Naive thymus-derived CD4-positive, alpha-beta T cell (primary cell): Measurements from ENCODE around the gene ARHGAP33. TPM values are rescaled to one million over a fixed set of nuclear protein-coding genes. Genes with fewer than 3 reads are reported as not detected.
A peak's percentile ranks its signal among the peaks of the same experiment; 100 is the strongest.

ENCODE experiments used
- ATAC-seq: fragments of 150-1000 bp; cut with Tn5 transposase; 2 replicates; pipeline ENCODE4 v1.10.0; 2021; ENCODE audit warnings: mild to moderate bottlenecking, moderate library complexity
- CTCF ChIA-PET: fragments of 350-600 bp; sonication (Branson Sonifier 250); formaldehyde crosslinking; loops from one replicate; lab custom pipeline; 2021; ENCODE audit warnings: antibody characterized with exemption; lab: Charles Lee
- POLR2A ChIA-PET: fragments of 350-600 bp; sonication (Branson Sonifier 250); formaldehyde crosslinking; loops from one replicate; lab custom pipeline; 2021; ENCODE audit warnings: antibody characterized with exemption, inconsistent platforms; lab: Charles Lee
- DNase-seq, 9 donors: peaks; one replicate each; pipeline versions ENCODE4 v3.0.0 to v3.0.0-alpha.2; 2020 to 2022; ENCODE audit warnings: mixed read lengths in 1 of 9
- H3K27ac ChIP-seq: one replicate; pipeline ENCODE4 v1.7.0; 2013; ENCODE audit warnings: mild to moderate bottlenecking, low read depth, low read length, moderate library complexity
- H3K27me3 ChIP-seq, 2 donors: one replicate each; pipeline ENCODE4 v1.7.0; 2013; ENCODE audit warnings: low read length in 2 of 2, mild to moderate bottlenecking in 2 of 2, moderate library complexity in 2 of 2; ENCODE audit not compliant: control insufficient read depth in 2 of 2, insufficient read depth in 2 of 2
- H3K36me3 ChIP-seq, 3 experiments: 1 replicate in 2 of 3; 2 replicates in 1 of 3; pipeline ENCODE4 v1.7.0; 2013; ENCODE audit warnings: low read length in 3 of 3, mild to moderate bottlenecking in 3 of 3, moderate library complexity in 1 of 3; ENCODE audit not compliant: insufficient read depth in 3 of 3, control insufficient read depth in 2 of 3
- H3K4me1 ChIP-seq, 2 donors: one replicate each; pipeline ENCODE4 v1.7.0; 2013; ENCODE audit warnings: low read length in 2 of 2, mild to moderate bottlenecking in 2 of 2, moderate library complexity in 1 of 2; ENCODE audit not compliant: control insufficient read depth in 2 of 2, insufficient read depth in 2 of 2
- H3K4me3 ChIP-seq: 2 replicates; pipeline ENCODE4 v1.7.0; 2013; ENCODE audit warnings: mild to moderate bottlenecking, low read length
- H3K9me3 ChIP-seq, 3 experiments: 1 replicate in 2 of 3; 2 replicates in 1 of 3; pipeline ENCODE4 v1.7.0; 2013; ENCODE audit warnings: low read length in 3 of 3; ENCODE audit not compliant: control insufficient read depth in 2 of 3
- H3K27ac Mint-ChIP-seq, 9 donors: one replicate each; pipeline ENCODE4 v1.8.0; 2020 to 2022; ENCODE audit warnings: mixed read lengths in 9 of 9, mild to moderate bottlenecking in 8 of 9, moderate library complexity in 5 of 9, inconsistent platforms in 2 of 9
- H3K27me3 Mint-ChIP-seq, 5 donors: one replicate each; pipeline ENCODE4 v1.8.0; 2021 to 2022; ENCODE audit warnings: mixed read lengths in 5 of 5, mild to moderate bottlenecking in 1 of 5
- H3K36me3 Mint-ChIP-seq, 5 donors: one replicate each; pipeline ENCODE4 v1.8.0; 2020 to 2022; ENCODE audit warnings: mixed read lengths in 5 of 5, mild to moderate bottlenecking in 3 of 5, inconsistent platforms in 1 of 5
- H3K4me1 Mint-ChIP-seq, 7 donors: one replicate each; pipeline ENCODE4 v1.8.0; 2020 to 2022; ENCODE audit warnings: mixed read lengths in 7 of 7, mild to moderate bottlenecking in 3 of 7, inconsistent platforms in 1 of 7
- H3K4me3 Mint-ChIP-seq, 10 donors: one replicate each; pipeline ENCODE4 v1.8.0; 2020 to 2022; ENCODE audit warnings: mild to moderate bottlenecking in 10 of 10, mixed read lengths in 10 of 10, moderate library complexity in 6 of 10, inconsistent platforms in 2 of 10
- H3K9me3 Mint-ChIP-seq, 11 donors: one replicate each; pipeline ENCODE4 v1.8.0; 2020 to 2022; ENCODE audit warnings: mixed read lengths in 11 of 11, mild to moderate bottlenecking in 4 of 11, inconsistent platforms in 1 of 11, moderate library complexity in 1 of 11
- intact Hi-C, 2 donors: fragments of 100-400 bp; cut with micrococcal nuclease; formaldehyde crosslinking; loops; one replicate each; pipeline ENCODE4 v1.15.1; 2023
- polyA plus RNA-seq, 2 donors: library from polyadenylated mRNA; unstranded; fragments of 300-500 nt; fragmentation: Illumina TruSeq; gene quantifications; one replicate each; pipeline ENCODE4 v1.2.3, GENCODE V29; 2021
- total RNA-seq, 6 experiments: library from RNA in 5 of 6; stranded (reverse) in 5 of 6; gene quantifications; 1 replicate in 5 of 6; 2 replicates in 1 of 6; pipeline ENCODE4 v1.2.3 and lab custom pipeline; 2021 to 2026

ARHGAP33 gene
- total and polyA plus RNA-seq, 7 experiments from 2014 or later = 0.09 to 55.5 (median 20.6) TPM

DNA sequence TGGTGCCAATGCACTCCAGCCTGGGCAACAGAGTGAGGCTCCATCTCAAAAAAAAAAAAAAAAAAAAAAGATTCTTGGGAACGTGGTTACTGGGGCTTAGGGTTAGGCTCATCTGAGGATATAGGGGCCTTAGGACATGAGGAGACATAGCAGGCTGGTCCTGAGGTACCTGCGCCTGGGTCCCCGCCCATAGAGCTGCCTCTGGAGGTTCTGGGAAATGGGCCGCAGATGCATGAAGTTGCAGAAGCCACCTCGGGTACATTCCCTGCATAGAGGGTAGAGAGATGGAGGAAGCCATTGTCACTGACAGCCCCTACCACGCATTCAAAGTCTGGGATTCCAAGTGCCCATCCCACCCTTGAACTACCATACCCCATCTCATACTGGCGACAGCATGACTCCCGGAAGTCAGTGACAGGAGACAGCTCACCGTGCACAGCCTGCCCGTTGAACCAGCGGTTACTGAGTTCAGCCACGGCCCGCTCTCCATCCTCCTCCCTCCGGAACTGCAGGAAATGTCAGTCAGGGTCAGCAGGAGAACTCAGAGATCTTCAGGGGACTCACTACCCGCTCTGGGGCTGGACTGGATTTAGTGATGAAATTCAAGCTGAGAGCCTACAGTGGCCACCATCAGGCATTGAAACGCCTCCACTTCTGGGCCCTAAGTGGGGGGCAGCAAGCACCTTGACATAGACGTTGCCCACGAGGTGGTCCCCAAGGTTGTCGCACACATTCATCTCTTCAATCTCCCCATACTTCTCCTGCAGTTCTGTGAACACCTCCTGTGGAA lies 31.5 kb upstream of the ARHGAP33 start:
- POLR2A ChIA-PET = interaction anchor here (1.0 to 2.9 kb wide), 17 partner anchors 9 to 371 kb away, joined by 3 to 20 read pairs (median 4); partner anchors contain the start of genes COX6B1, HSPB6, KMT2B and POLR2I
- ATAC-seq (no peak), DNase-seq (no peak)
- Histone ChIP-seq H3K9me3 (no peaks in the 10 kb centered on the region), H3K27ac (peak overlapping the region; percentile 98), H3K27me3 (no peaks in the 10 kb centered on the region), H3K4me3 (peak overlapping the region; percentile 99), H3K4me1 (peaks cover 39 to 43% of the 10 kb centered on the region in 2 donors), H3K36me3 (peaks cover 0 to 20% (median 0%) of the 10 kb centered on the region in 3 experiments)
- CTCF ChIA-PET = interaction anchor here (1.2 kb wide), 1 partner anchor 16 kb away, joined by 3 read pairs; no protein-coding TSS in a partner anchor
- H3K4me1 Mint-ChIP-seq = peaks cover 23 to 74% (median 56%) of the 10 kb centered on the region in 7 donors
- peak overlapping the region; percentile 87 to 100 (median 96) for H3K4me3 Mint-ChIP-seq
- intact Hi-C loops = loop anchor here (2.0 to 10.0 kb wide), 7 partner anchors 99 to 1011 kb away; partner anchors contain the start of genes POLR2I (in 1 of the 2), TBCB (in 1 of the 2), USF2 (in 1 of the 2) and ZNF146 (in 1 of the 2)
- peaks cover 0 to 2% (median 0%) of the 10 kb centered on the region in 5 donors for H3K27me3 Mint-ChIP-seq
- H3K9me3 Mint-ChIP-seq = peaks cover 0 to 2% (median 0%) of the 10 kb centered on the region in 11 donors
- H3K36me3 Mint-ChIP-seq = peaks cover 3 to 11% (median 5%) of the 10 kb centered on the region in 5 donors
- peak overlapping the region; percentile 96 to 100 (median 99) for H3K27ac Mint-ChIP-seq

DNA sequence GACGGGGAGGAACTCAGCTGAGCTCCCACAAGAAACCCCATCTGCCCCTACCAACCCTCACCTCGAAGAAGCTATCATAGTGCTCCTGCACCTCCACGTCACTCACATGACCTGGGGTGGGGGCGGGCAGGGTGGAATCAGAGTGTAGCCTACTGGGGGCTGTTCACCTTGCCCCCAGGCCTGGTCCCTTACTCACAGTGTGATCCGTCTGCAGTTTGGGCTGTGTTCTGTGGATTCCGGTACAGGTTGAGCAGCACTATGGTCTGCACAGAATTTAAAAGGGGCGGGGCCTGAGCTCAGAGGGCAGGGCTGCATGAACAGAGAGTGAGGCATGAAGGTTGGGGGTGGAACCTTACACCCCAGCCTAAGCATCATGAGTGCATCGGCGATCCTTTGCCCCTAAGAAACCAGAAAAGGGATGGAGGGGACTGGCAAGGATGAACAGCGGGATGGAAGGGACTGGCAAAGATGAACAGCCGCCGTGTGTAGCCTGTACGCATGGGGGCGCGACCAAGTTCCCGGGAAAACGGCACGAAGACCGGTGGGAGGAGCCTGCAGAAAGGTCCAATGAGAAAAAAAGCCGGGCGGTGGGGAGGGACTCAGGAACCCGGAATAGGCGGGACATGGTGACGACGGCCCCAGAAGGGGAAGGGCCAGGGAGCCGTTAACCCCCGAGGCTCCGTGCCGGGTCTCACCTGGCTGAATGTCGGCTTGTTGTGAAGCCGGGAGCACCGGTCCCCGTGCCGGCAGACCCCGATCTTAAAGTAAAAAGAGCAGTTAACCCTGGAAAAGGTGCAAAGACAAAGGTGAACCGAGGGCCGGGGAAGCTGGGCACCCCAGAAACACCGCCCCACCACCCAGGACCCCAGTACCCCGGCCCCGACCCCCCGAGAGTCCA lies 30.7 kb upstream of the ARHGAP33 start:
- Mint-ChIP-seq H3K36me3 (peaks cover 3 to 11% (median 5%) of the 10 kb centered on the region in 5 donors), H3K9me3 (peaks cover 0 to 2% (median 0%) of the 10 kb centered on the region in 11 donors), H3K4me3 (peak overlapping the region; percentile 87 to 100 (median 96)), H3K27ac (peak overlapping the region; percentile 96 to 100 (median 99)), H3K4me1 (peaks cover 23 to 73% (median 58%) of the 10 kb centered on the region in 7 donors), H3K27me3 (peaks cover 0 to 2% (median 0%) of the 10 kb centered on the region in 5 donors)
- CTCF ChIA-PET = interaction anchor here (0.6 to 1.2 kb wide), 2 partner anchors 17 to 19 kb away, joined by 3 read pairs; no protein-coding TSS in a partner anchor
- POLR2A ChIA-PET = interaction anchor here (0.5 to 2.9 kb wide), 22 partner anchors 8 to 579 kb away, joined by 3 to 20 read pairs (median 3); partner anchors contain the start of genes COX6B1, HSPB6, KMT2B and POLR2I
- no peaks in the 10 kb centered on the region for H3K9me3 ChIP-seq
- peaks cover 45% of the 10 kb centered on the region in 2 donors for H3K4me1 ChIP-seq
- DNase-seq (peak; percentile 77 to 98 (median 95)), ATAC-seq (peak; percentile 75)
- H3K4me3 ChIP-seq = peak overlapping the region; percentile 99
- intact Hi-C loops = loop anchor here (1.0 to 10.0 kb wide), 15 partner anchors 27 to 1067 kb away; partner anchors contain the start of genes TBCB (in 2 of the 2), COX6B1 (in 1 of the 2), POLR2I (in 1 of the 2) and SCGB2B2 (in 1 of the 2)
- no peaks in the 10 kb centered on the region for H3K27me3 ChIP-seq
- peak overlapping the region; percentile 98 for H3K27ac ChIP-seq
- H3K36me3 ChIP-seq = peaks cover 0 to 12% (median 0%) of the 10 kb centered on the region in 3 experiments

DNA sequence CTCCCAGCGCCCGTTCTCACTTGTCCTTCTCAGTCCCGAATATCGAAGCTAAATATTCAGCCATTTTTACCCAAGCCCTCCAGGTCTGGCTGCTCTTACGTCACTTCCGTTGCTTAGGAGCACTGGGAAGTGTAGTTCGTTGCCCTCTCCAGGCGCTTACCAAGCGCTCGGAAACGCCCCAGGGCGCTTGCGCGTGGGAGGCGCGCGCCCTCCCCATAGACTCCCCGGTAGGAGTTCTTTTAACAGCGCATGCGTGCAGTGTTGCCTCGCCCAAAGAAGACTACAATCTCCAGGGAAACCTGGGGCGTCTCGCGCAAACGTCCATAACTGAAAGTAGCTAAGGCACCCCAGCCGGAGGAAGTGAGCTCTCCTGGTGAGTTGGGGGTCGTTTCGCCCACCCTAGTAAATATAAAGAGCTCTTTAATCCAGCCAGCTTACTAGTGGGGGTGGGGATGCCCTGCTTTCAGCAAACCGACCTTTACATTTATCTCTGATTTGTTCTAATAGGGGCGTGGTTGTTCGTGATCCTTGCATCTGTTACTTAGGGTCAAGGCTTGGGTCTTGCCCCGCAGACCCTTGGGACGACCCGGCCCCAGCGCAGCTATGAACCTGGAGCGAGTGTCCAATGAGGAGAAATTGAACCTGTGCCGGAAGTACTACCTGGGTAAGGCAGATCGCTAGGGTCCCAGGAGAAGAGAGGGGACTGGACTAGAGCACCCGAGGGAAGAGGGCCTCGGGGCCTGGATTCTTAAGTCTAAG lies 29.9 kb upstream of the ARHGAP33 start, which contains the start of the genes PSENEN and U2AF1L4:
Gene PSENEN, plus strand, starts transcription at position 324 of the 759 bp plus-strand sequence. Its CDS starts 280 bp downstream, at position 604.
Gene U2AF1L4, minus strand, starts transcription at position 91 of the 759 bp plus-strand sequence. Its CDS starts 27 bp downstream, at position 64.
- intact Hi-C loops = loop anchor here (1.0 to 10.0 kb wide), 14 partner anchors 28 to 1068 kb away; partner anchors contain the start of genes TBCB (in 2 of the 2), COX6B1 (in 1 of the 2), POLR2I (in 1 of the 2) and SCGB2B2 (in 1 of the 2)
- ATAC-seq (peak; percentile 72), DNase-seq (peak; percentile 82 to 99 (median 97))
- CTCF ChIA-PET = interaction anchor here (0.6 to 1.2 kb wide), 2 partner anchors 17 to 20 kb away, joined by 3 read pairs; no protein-coding TSS in a partner anchor
- Mint-ChIP-seq H3K4me3 (peak within 1 kb of the TSS; percentile 87 to 100 (median 96)), H3K9me3 (peaks cover 0 to 2% (median 0%) of the 10 kb centered on the region in 11 donors), H3K36me3 (peaks cover 3 to 11% (median 5%) of the 10 kb centered on the region in 5 donors), H3K27me3 (peaks cover 0 to 2% (median 0%) of the 10 kb centered on the region in 5 donors), H3K27ac (peak within 1 kb of the TSS; percentile 96 to 100 (median 99)), H3K4me1 (peaks cover 23 to 75% (median 58%) of the 10 kb centered on the region in 7 donors)
- Histone ChIP-seq H3K9me3 (no peaks in the 10 kb centered on the region), H3K36me3 (peaks cover 0 to 10% (median 0%) of the 10 kb centered on the region in 3 experiments), H3K4me3 (peak within 1 kb of the TSS; percentile 99), H3K27ac (peak within 1 kb of the TSS; percentile 98), H3K4me1 (peaks cover 39 to 40% of the 10 kb centered on the region in 2 donors), H3K27me3 (no peaks in the 10 kb centered on the region)
- POLR2A ChIA-PET = interaction anchor here (0.5 to 2.9 kb wide), 15 partner anchors 11 to 579 kb away, joined by 3 to 20 read pairs (median 3); partner anchors contain the start of genes COX6B1, HSPB6, KMT2B and PROSER3

DNA sequence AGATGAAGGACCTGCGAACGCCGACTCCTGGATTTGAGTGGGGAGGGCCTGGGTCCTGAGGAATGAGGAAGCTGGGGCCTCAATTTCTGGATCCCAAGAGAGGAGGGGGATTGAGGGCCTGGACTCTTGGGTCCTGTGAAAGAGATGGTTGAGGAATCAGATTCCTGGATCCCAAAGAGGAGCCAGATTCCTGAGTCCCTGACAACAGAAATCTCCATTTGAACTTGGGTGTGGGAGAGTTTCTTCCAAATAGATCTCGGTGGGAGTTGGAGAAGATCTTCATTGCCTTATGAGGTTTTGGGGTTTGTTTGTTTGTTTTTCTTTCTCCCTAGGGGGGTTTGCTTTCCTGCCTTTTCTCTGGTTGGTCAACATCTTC lies 29.3 kb upstream of the ARHGAP33 start:
- intact Hi-C loops = loop anchor here (5.0 to 10.0 kb wide), 2 partner anchors 469 to 1069 kb away; partner anchors contain the start of genes SCGB2B2 (in 1 of the 2), ZNF146 (in 1 of the 2), ZNF302 (in 1 of the 2) and ZNF565 (in 1 of the 2)
- Histone ChIP-seq H3K27ac (peak overlapping the region; percentile 98), H3K36me3 (peaks cover 0 to 7% (median 0%) of the 10 kb centered on the region in 3 experiments), H3K4me1 (peaks cover 39 to 40% of the 10 kb centered on the region in 2 donors), H3K4me3 (peak overlapping the region; percentile 99), H3K27me3 (no peaks in the 10 kb centered on the region), H3K9me3 (no peaks in the 10 kb centered on the region)
- Mint-ChIP-seq H3K27ac (peak overlapping the region; percentile 96 to 100 (median 99)), H3K27me3 (peaks cover 0 to 2% (median 0%) of the 10 kb centered on the region in 5 donors), H3K9me3 (peaks cover 0 to 2% (median 0%) of the 10 kb centered on the region in 11 donors), H3K36me3 (peaks cover 3 to 11% (median 5%) of the 10 kb centered on the region in 5 donors), H3K4me1 (peaks cover 23 to 69% (median 53%) of the 10 kb centered on the region in 7 donors), H3K4me3 (peak overlapping the region; percentile 87 to 100 (median 96))
- DNase-seq = no peak
- POLR2A ChIA-PET = interaction anchor here (0.8 to 2.9 kb wide), 9 partner anchors 11 to 213 kb away, joined by 3 to 20 read pairs (median 4); partner anchors contain the start of genes HSPB6, KMT2B and PROSER3
- CTCF ChIA-PET = no interaction called here
- ATAC-seq = no peak

DNA sequence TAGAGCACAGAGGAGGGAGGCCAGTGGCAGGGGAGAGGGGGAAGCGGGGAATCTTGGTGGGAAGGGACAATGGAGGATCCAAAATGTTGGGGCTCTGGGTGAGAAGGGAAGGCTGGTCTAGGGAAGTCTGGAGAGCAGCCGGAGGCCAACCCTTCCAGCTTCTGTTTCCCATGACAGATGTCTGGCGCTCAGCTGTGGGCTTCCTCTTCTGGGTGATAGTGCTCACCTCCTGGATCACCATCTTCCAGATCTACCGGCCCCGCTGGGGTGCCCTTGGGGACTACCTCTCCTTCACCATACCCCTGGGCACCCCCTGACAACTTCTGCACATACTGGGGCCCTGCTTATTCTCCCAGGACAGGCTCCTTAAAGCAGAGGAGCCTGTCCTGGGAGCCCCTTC lies 28.8 kb upstream of the ARHGAP33 start:
- ChIA-PET CTCF (no interaction called here), POLR2A (no interaction called here)
- intact Hi-C loops = loop anchor here (5.0 to 10.0 kb wide), 2 partner anchors 468 to 1069 kb away; partner anchors contain the start of genes SCGB2B2 (in 1 of the 2), ZNF146 (in 1 of the 2), ZNF302 (in 1 of the 2) and ZNF565 (in 1 of the 2)
- H3K9me3 Mint-ChIP-seq = peaks cover 0 to 2% (median 0%) of the 10 kb centered on the region in 11 donors
- Histone ChIP-seq H3K27me3 (no peaks in the 10 kb centered on the region), H3K4me3 (no peak overlapping the region), H3K36me3 (peaks cover 0 to 7% (median 0%) of the 10 kb centered on the region in 3 experiments), H3K27ac (peak overlapping the region; percentile 20), H3K9me3 (no peaks in the 10 kb centered on the region), H3K4me1 (peaks cover 38 to 39% of the 10 kb centered on the region in 2 donors)
- peak overlapping the region in 8 of 9 donors; percentile 96 to 100 (median 99) for H3K27ac Mint-ChIP-seq
- ATAC-seq (no peak), DNase-seq (no peak)
- peaks cover 0 to 2% (median 0%) of the 10 kb centered on the region in 5 donors for H3K27me3 Mint-ChIP-seq
- H3K36me3 Mint-ChIP-seq = peaks cover 3 to 11% (median 5%) of the 10 kb centered on the region in 5 donors
- H3K4me3 Mint-ChIP-seq = peak overlapping the region; percentile 87 to 100 (median 96)
- peaks cover 23 to 68% (median 53%) of the 10 kb centered on the region in 7 donors for H3K4me1 Mint-ChIP-seq
